H1 (cell line): ENCODE results near the gene BLCAP. TPM values are rescaled to one million over a fixed set of nuclear protein-coding genes. Genes with fewer than 3 reads are reported as not detected.
"Not testable (repeated sequence)": the region's sequence is repeated elsewhere in the genome, so short reads cannot be mapped to it uniquely, and the experiment has no call there.

Experiments
- CTCF ChIA-PET: fragments of 300-600 bp; sonication (Branson Sonifier 250); formaldehyde crosslinking; loops from one replicate; lab custom pipeline; 2021; ENCODE audit not compliant: partially characterized antibody; lab: Charles Lee
- POLR2A ChIA-PET: fragments of 300-600 bp; sonication (Branson Sonifier 250); formaldehyde crosslinking; loops from one replicate; lab custom pipeline; 2021; ENCODE audit warnings: inconsistent platforms; ENCODE audit not compliant: partially characterized antibody; lab: Charles Lee
- DNase-seq, 2 experiments: peaks; one replicate each; pipeline versions ENCODE4 v3.0.0 to v3.0.0-alpha.2; 2010 to 2022; ENCODE audit warnings: low spot score in 2 of 2, low read depth in 1 of 2, mixed read lengths in 1 of 2
- FAIRE-seq: peaks from 2 replicates; lab custom pipeline; 2011; peaks lifted over from hg19 to GRCh38; lab: Jason Lieb, UNC
- H2AFZ ChIP-seq: 2 replicates; pipeline ENCODE4 v1.8.1; 2012; ENCODE audit warnings: low read length, inconsistent platforms
- H2AK5ac ChIP-seq: 2 replicates; pipeline ENCODE4 v1.6.1; 2013; ENCODE audit warnings: low read depth, low read length
- H2BK120ac ChIP-seq: replicated peaks from 2 replicates; pipeline ENCODE3; 2013; ENCODE audit warnings: low read depth, low read length, inconsistent platforms
- H2BK12ac ChIP-seq: 2 replicates; pipeline ENCODE4 v1.6.1; 2013; ENCODE audit warnings: low read depth, low read length
- H2BK15ac ChIP-seq: 2 replicates; pipeline ENCODE4 v1.6.1; 2013; ENCODE audit warnings: low read length
- H2BK20ac ChIP-seq: 2 replicates; pipeline ENCODE4 v1.6.1; 2013; ENCODE audit warnings: low read length
- H2BK5ac ChIP-seq: 2 replicates; pipeline ENCODE4 v1.6.1; 2013; ENCODE audit warnings: low read depth, low read length
- H3K14ac ChIP-seq: 2 replicates; pipeline ENCODE4 v1.6.1; 2013; ENCODE audit warnings: inconsistent platforms; ENCODE audit not compliant: insufficient read length
- H3K18ac ChIP-seq: 2 replicates; pipeline ENCODE4 v1.6.1; 2013; ENCODE audit warnings: low read length; ENCODE audit errors: extremely low read depth
- H3K23ac ChIP-seq: 2 replicates; pipeline ENCODE4 v1.6.1; 2013; ENCODE audit warnings: inconsistent platforms; ENCODE audit not compliant: insufficient read length
- H3K23me2 ChIP-seq: 2 replicates; pipeline ENCODE4 v1.6.1; 2013; ENCODE audit warnings: low read depth, low read length
- H3K27ac ChIP-seq: 2 replicates; pipeline ENCODE4 v1.6.1; 2011; ENCODE audit warnings: low read depth, low read length, inconsistent platforms
- H3K27me3 ChIP-seq, 4 experiments: replicated peaks in 1 of 4; 1 replicate in 1 of 4; 2 replicates in 3 of 4; pipeline versions ENCODE4 v1.6.1 to v1.8.1; 2011 to 2013; ENCODE audit warnings: low read length in 3 of 4, mild to moderate bottlenecking in 3 of 4, inconsistent platforms in 2 of 4, mixed read lengths in 2 of 4, moderate library complexity in 1 of 4; ENCODE audit not compliant: control insufficient read depth in 3 of 4, insufficient read depth in 3 of 4; ENCODE audit errors: extremely low read depth in 1 of 4
- H3K36me3 ChIP-seq, 4 experiments: 2 replicates each; pipeline versions ENCODE4 v1.6.1 to v1.8.1; 2011 to 2013; ENCODE audit warnings: mild to moderate bottlenecking in 4 of 4, low read length in 3 of 4, moderate library complexity in 2 of 4, control low read depth in 1 of 4, inconsistent platforms in 1 of 4; ENCODE audit not compliant: insufficient read depth in 4 of 4, control insufficient read depth in 2 of 4
- H3K4ac ChIP-seq: replicated peaks from 2 replicates; pipeline ENCODE3; 2013; ENCODE audit warnings: low read length, low read depth, mixed read lengths, inconsistent platforms; ENCODE audit not compliant: insufficient read length
- H3K4me1 ChIP-seq, 4 experiments: replicated peaks in 1 of 4; 1 replicate in 1 of 4; 2 replicates in 3 of 4; pipeline versions ENCODE4 v1.6.1 to v1.8.1; 2011 to 2013; ENCODE audit warnings: low read length in 3 of 4, inconsistent platforms in 2 of 4, mixed read lengths in 1 of 4; ENCODE audit not compliant: insufficient read depth in 4 of 4, control insufficient read depth in 3 of 4
- H3K4me2 ChIP-seq, 2 experiments: 2 replicates each; pipeline versions ENCODE4 v1.6.1 to v1.8.1; 2011 to 2013; ENCODE audit warnings: low read depth in 2 of 2, low read length in 2 of 2, control low read depth in 1 of 2, inconsistent platforms in 1 of 2, mild to moderate bottlenecking in 1 of 2; ENCODE audit not compliant: insufficient read depth in 1 of 2
- H3K4me3 ChIP-seq, 4 experiments: fragments of 200-600, 300-600 bp in 1 of 4; sonication (generic), shearing (Covaris generic), sonication (Bioruptor Twin) in 1 of 4; 2 replicates each; pipeline versions ENCODE4 v1.5.1 to v1.8.1; 2011 to 2016; ENCODE audit warnings: low read length in 4 of 4, low read depth in 3 of 4, control low read depth in 2 of 4, inconsistent platforms in 2 of 4, mild to moderate bottlenecking in 2 of 4, mixed read lengths in 1 of 4, moderate library complexity in 1 of 4; ENCODE audit not compliant: insufficient read depth in 2 of 4; ENCODE audit errors: extremely low read depth in 1 of 4
- H3K56ac ChIP-seq: replicated peaks from 2 replicates; pipeline ENCODE3; 2013; ENCODE audit warnings: low read depth, mild to moderate bottlenecking, mixed read lengths, low read length, inconsistent platforms; ENCODE audit not compliant: insufficient read length
- H3K79me1 ChIP-seq: 2 replicates; pipeline ENCODE4 v1.6.1; 2013; ENCODE audit warnings: low read depth, low read length, control low read depth
- H3K79me2 ChIP-seq, 2 experiments: 2 replicates each; pipeline versions ENCODE4 v1.6.1 to v1.8.1; 2012 to 2013; ENCODE audit warnings: low read length in 2 of 2, mild to moderate bottlenecking in 2 of 2, inconsistent platforms in 1 of 2; ENCODE audit not compliant: insufficient read depth in 2 of 2, control insufficient read depth in 1 of 2
- H3K9ac ChIP-seq, 4 experiments: replicated peaks in 1 of 4; 1 replicate in 1 of 4; 2 replicates in 3 of 4; pipeline versions ENCODE4 v1.6.1 to v1.8.1; 2011 to 2013; ENCODE audit warnings: low read depth in 3 of 4, low read length in 3 of 4, control low read depth in 2 of 4, mild to moderate bottlenecking in 2 of 4, moderate library complexity in 2 of 4, inconsistent platforms in 1 of 4; ENCODE audit errors: extremely low read depth in 1 of 4
- H3K9me3 ChIP-seq, 2 experiments: 2 replicates each; pipeline versions ENCODE4 v1.6.1 to v1.8.1; 2012 to 2013; ENCODE audit warnings: mild to moderate bottlenecking in 2 of 2, moderate library complexity in 2 of 2, control low read depth in 1 of 2, inconsistent platforms in 1 of 2, low read depth in 1 of 2, low read length in 1 of 2, mixed read lengths in 1 of 2; ENCODE audit not compliant: insufficient read depth in 2 of 2
- H4K20me1 ChIP-seq, 2 experiments: replicated peaks in 1 of 2; 2 replicates each; pipeline versions ENCODE3 to v1.8.1; 2011 to 2013; ENCODE audit warnings: inconsistent platforms in 2 of 2, low read length in 2 of 2, mild to moderate bottlenecking in 1 of 2; ENCODE audit not compliant: insufficient read depth in 2 of 2, control insufficient read depth in 1 of 2
- H4K5ac ChIP-seq: 2 replicates; pipeline ENCODE4 v1.6.1; 2013; ENCODE audit warnings: low read length, low read depth, mixed read lengths, inconsistent platforms; ENCODE audit not compliant: insufficient read length
- H4K8ac ChIP-seq: 2 replicates; pipeline ENCODE4 v1.8.0; 2013; ENCODE audit warnings: mild to moderate bottlenecking, moderate library complexity, low read length, inconsistent platforms; ENCODE audit not compliant: insufficient read depth; ENCODE audit errors: extremely low read depth
- H4K91ac ChIP-seq: replicated peaks from 2 replicates; pipeline ENCODE3; 2013; ENCODE audit warnings: low read length, mixed read lengths, inconsistent platforms; ENCODE audit not compliant: insufficient read length
- WGBS, 2 experiments: shearing (Covaris generic) in 1 of 2; methylation state at CpG; one replicate each; pipeline versions ENCODE4 v1.1.6 to v1.1.7; 2013 to 2015; ENCODE audit warnings: low lambda C conversion rate in 2 of 2, mixed read lengths in 2 of 2, inconsistent platforms in 1 of 2, low coverage in 1 of 2, missing lambda C conversion rate in 1 of 2; ENCODE audit not compliant: insufficient replicate concordance in 2 of 2, insufficient coverage in 1 of 2, insufficient read length in 1 of 2; ENCODE audit errors: extremely low coverage in 1 of 2, missing lambda C conversion rate in 1 of 2; 5-methylcytosine and 5-hydroxymethylcytosine counted together
- polyA plus RNA-seq, 7 experiments: library from polyadenylated mRNA; depleted of rRNA in 3 of 7; stranded (reverse) in 5 of 7; unstranded in 2 of 7; fragments of >200 nt in 5 of 7; fragments of 200-250 nt in 2 of 7; gene quantifications; 1 replicate in 5 of 7; 2 replicates in 1 of 7; 4 replicates in 1 of 7; pipeline versions ENCODE4 v1.2.1 to v1.2.3, GENCODE V29; 2011 to 2013; ENCODE audit warnings: missing spikeins in 2 of 7, mixed read lengths in 2 of 7
- total RNA-seq: library from RNA; stranded (reverse); fragmentation: NEBNext Ultra II Directional; extraction: Animal tissue kit (Norgen Biotek cat#: 25700); gene quantifications from 2 replicates; pipeline ENCODE4 v1.2.1, GENCODE V29; 2021

Gene BLCAP
- total and polyA plus RNA-seq, 2 of the 8 experiments (the other 6 are each of a cell fraction or from before 2014, with no cell fraction given) = 60.3 to 72.2 TPM

GRCh38 chr20:37540838-37541237 is 13.2 kb upstream of the BLCAP start:
- H3K9ac ChIP-seq, H2BK12ac ChIP-seq, H2BK120ac ChIP-seq, H3K4me2 ChIP-seq, H3K27ac ChIP-seq, DNase-seq, FAIRE-seq, H2AFZ ChIP-seq, H3K79me2 ChIP-seq, H3K56ac ChIP-seq, H3K4me1 ChIP-seq, H4K91ac ChIP-seq, H2BK15ac ChIP-seq, H4K8ac ChIP-seq, H3K23ac ChIP-seq, H3K79me1 ChIP-seq, H3K23me2 ChIP-seq, H2BK20ac ChIP-seq, H3K36me3 ChIP-seq, H3K14ac ChIP-seq, H3K27me3 ChIP-seq, H3K4ac ChIP-seq, H2AK5ac ChIP-seq, H3K4me3 ChIP-seq, H3K9me3 ChIP-seq, H4K20me1 ChIP-seq, H2BK5ac ChIP-seq, H4K5ac ChIP-seq, H3K18ac ChIP-seq: not testable (repeated sequence)
- CTCF ChIA-PET = interaction anchor here (0.6 to 1.2 kb wide), 8 partner anchors 8 to 440 kb away, joined by 3 to 4 read pairs (median 3); partner anchors contain the start of gene BLCAP
- POLR2A ChIA-PET = interaction anchor here (0.6 kb wide), 1 partner anchor 127 kb away, joined by 4 read pairs; no protein-coding TSS in a partner anchor
- 73% methylated on average over 1 of the region's 1 CpG; no CpG with 5 or more reads in 1 of the 2 experiments for WGBS, 2 experiments
